Measurements from ENCODE around the gene BBLN. TPM values are rescaled to one million over a fixed set of nuclear protein-coding genes. Genes with fewer than 3 reads are reported as not detected.

The BBLN gene
- total and polyA plus RNA-seq, 2 of the 4 experiments (the other 2 are of a cell fraction), result 25.1 to 103 TPM

DNA sequence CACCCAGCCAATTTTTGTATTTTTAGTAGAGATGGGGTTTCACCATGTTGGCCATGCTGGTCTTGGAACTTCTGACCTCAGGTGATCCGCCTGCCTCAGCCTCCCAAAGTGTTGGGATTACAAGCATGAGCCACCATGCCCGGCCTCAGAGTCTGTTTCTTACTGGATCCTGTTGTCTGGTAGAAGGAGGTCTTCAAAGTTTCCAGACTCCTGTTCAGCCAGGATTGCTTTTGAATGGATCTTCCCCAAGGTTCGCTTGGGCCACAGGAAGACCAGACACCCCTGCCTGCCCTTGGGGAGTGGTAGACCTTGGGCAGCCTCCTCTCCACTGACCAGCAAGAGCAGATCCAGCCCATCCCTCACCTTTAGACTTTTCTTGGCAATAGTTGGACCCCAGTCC lies 18.5 kb upstream of the BBLN start:
- Histone ChIP-seq H2AK9ac (replicated peaks; ENCODE audit: low read depth, low read length, poor library complexity) (no peak overlapping the region), H3K56ac (ENCODE audit: extremely low read depth, insufficient read depth, low read length) (no peak overlapping the region), H3K9me3 (ENCODE audit: control insufficient read depth, insufficient read depth, low read length) (no peaks in the 10 kb centered on the region), H3K23ac (ENCODE audit: low read depth, low read length) (no peak overlapping the region), H2BK15ac (ENCODE audit: low read depth, low read length) (no peak overlapping the region), H3K36me3 (ENCODE audit: control insufficient read depth, insufficient read depth, low read length) (no peaks in the 10 kb centered on the region), H4K5ac (ENCODE audit: low read depth, low read length) (no peak overlapping the region), H3K4me1 (ENCODE audit: control insufficient read depth, insufficient read depth, low read length) (peaks cover 6% of the 10 kb centered on the region), H4K8ac (ENCODE audit: low read depth in 2 of 2, low read length in 2 of 2) (no peak overlapping the region), H3K4me2 (ENCODE audit: low read depth, low read length) (no peak overlapping the region), H2AK5ac (ENCODE audit: low read depth, low read length) (no peak overlapping the region), H2BK120ac (ENCODE audit: low read depth, low read length) (no peak overlapping the region), H3K4ac (ENCODE audit: low read depth, low read length) (no peak overlapping the region), H3K27me3 (ENCODE audit: control insufficient read depth, insufficient read depth, low read length) (peaks cover 2% of the 10 kb centered on the region; the same call in 1 of the 2 replicates), H4K91ac (ENCODE audit: insufficient read depth, low read depth, low read length) (no peak overlapping the region), H3K27ac (ENCODE audit: insufficient read depth, low read length) (no peak overlapping the region), H3K18ac (ENCODE audit: low read depth, low read length) (no peak overlapping the region), H2BK5ac (ENCODE audit: low read depth, low read length, poor library complexity, severe bottlenecking) (no peak overlapping the region), H3K4me3 (ENCODE audit: insufficient read depth, low read depth, low read length) (no peak overlapping the region), H3K9ac (ENCODE audit: low read depth, low read length) (no peak overlapping the region), H3K79me1 (ENCODE audit: low read depth in 1 of 2, low read length in 2 of 2) (no peaks in the 10 kb centered on the region), H2BK20ac (ENCODE audit: low read depth, low read length) (no peak overlapping the region), H4K20me1 (ENCODE audit: insufficient read depth, low read length) (0 out of 2 replicates have a peak, but pooled peaks cover 4% of the 10 kb centered on the region), H3K14ac (replicated peaks; ENCODE audit: low read depth, low read length) (no peak overlapping the region), H3K9me1 (ENCODE audit: insufficient read depth, low read length) (peaks cover 11% of the 10 kb centered on the region), H2AFZ (replicated peaks; ENCODE audit: low read length, poor library complexity) (no peak overlapping the region)
- 90% methylated on average over 2 of the region's 3 CpGs; no CpG with 5 or more reads in 1 of the 2 experiments for WGBS, 2 experiments (ENCODE audit: extremely low coverage in 2 of 2, insufficient read length in 1 of 2)
- dilution Hi-C loops (cut with HindIII; ENCODE audit: low sequenced_read_pairs, unreplicated experiment), result no loop called here
- no peak for DNase-seq
- BruUV-seq (replicated peaks), result no TSS peak
- in situ Hi-C loops (cut with MboI; ENCODE audit: low sequenced_read_pairs), result no loop called here
- ChIA-PET CTCF (no interaction called here), POLR2A (ENCODE audit: unreplicated experiment) (no interaction called here)
- intact Hi-C loops (cut with micrococcal nuclease), result no loop called here
- no peak for TF ChIP-seq POLR2A (IDR thresholded peaks at IDR 0.05; ENCODE audit: low read depth, low read length)
- no peak for TF ChIP-seq MXI1 (IDR thresholded peaks at IDR 0.05; ENCODE audit: borderline replicate concordance, low read depth, low read length)
- no peak for TF ChIP-seq MAZ (IDR thresholded peaks at IDR 0.05; ENCODE audit: borderline replicate concordance, low read depth, low read length)
- TF ChIP-seq CHD1 (IDR thresholded peaks at IDR 0.05; ENCODE audit: low read depth, low read length), result no peak
- no peak for ATAC-seq (ENCODE audit: low read depth)
